KG1 (cell line): ENCODE results near the gene APOA1.
A peak's percentile ranks its signal among the peaks of the same experiment; 100 is the strongest.
"Not testable (repeated sequence)": the region's sequence is repeated elsewhere in the genome, so short reads cannot be mapped to it uniquely, and the experiment has no call there.

ENCODE experiments used
- DNase-seq: peaks from one replicate; lab custom pipeline; 2025; lab: John Stamatoyannopoulos, UW

Gene APOA1

DNA sequence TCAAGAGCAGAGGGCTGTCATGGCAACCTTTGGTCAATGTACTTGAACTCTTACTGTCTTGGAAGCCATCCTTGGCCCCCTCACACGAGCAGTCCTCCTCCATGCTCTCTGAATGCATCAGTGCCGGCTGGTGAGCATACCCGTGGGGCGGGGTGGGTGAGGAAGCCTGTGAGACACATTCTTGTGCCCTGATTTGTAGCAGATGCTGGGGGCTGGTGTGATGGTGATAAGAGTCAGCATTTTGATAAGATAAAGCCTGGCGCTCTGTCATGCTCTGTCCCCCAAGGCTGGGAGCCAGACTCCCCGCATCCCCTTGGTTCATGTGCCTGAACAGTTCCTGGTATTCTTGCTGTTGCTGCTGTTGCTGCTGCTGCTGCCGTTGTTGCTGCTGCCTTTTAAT lies 20.5 kb upstream of the APOA1 start:
- DNase-seq = no peak

DNA sequence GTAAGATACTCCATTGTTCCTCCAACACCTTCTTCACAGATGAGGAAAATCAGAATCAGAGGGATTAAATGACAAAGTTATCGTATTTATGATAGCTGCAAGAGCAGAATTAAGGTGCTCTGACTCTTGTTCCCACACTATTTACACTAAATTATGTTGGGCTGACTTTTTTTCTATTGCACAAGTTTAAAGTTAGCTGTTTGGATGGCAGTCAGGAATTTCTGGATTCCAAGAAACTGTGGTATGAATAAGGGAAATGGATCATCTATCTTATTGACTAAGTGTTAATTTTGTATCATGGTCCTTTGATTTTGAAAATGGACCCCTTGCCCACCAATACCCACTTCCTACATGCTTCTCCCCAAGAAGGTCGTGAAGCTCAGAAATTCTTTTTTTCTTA lies 19.9 kb upstream of the APOA1 start:
- no peak for DNase-seq

DNA sequence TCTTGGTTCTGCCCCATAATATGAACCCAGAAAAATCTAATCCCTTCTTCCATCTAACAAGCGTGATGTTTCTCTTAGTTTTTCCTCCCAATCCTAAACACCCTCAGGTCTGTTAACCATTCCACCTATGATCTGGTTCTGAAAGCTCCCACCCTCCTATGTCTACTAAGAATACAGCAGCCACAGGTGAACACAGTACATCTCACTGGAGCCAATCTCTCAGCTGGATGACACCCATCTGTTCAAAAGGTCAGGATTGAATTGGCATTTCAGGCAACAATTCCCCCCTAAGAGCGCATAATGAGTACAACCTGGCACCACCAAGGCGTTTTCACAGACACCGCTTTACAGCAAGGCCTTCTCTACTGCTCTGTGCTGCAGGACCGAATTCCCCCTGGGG lies 19.0 kb upstream of the APOA1 start:
- no peak for DNase-seq

DNA sequence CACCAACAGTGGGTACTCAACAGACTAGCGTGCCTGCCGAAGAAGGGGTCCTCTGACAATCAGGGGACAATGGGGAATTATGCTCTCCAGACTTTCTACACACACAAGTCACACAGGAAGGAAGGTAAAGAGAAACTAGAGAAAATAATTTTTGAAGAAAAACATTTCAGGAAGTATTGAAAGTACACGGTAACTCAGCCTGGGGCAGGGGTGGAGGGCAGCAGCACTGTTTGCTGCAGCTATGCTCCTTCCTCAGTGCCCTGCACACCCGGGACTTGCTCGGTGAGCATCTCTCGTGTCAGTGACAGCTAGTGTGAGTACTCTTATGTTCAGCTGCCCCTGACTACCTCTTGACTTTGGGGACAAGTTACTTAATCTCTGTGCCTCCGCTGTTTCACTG lies 18.0 kb upstream of the APOA1 start:
- DNase-seq = no peak

DNA sequence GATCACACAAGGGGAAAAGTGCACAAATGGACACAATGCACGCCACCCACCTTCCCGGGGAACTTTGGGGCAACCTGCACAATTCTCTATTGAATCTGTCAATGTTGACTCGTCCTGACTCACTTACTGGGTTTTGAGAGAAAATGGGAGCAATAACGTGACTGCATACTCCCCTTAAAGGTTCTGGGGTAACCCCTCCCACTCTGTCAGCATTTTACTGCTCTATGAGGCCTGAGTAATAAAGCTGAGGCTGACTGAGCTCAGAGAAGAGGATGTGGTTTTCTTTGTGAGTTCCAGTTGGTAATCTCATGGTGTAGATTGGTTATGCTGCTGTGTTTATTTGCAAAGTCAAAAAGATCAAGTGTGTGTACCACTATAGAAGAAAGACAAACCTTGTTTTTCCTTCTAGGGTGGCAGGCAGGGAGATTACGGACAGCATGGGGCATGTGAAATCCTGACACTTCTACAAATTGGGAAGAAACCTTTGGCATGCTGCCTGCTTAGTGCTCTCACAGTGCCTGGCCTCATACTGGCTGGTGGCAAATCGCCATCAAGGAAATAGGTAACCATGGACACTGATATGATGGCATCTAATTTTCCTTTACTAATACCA lies 16.1 kb upstream of the APOA1 start:
- peak; percentile 92 for DNase-seq

DNA sequence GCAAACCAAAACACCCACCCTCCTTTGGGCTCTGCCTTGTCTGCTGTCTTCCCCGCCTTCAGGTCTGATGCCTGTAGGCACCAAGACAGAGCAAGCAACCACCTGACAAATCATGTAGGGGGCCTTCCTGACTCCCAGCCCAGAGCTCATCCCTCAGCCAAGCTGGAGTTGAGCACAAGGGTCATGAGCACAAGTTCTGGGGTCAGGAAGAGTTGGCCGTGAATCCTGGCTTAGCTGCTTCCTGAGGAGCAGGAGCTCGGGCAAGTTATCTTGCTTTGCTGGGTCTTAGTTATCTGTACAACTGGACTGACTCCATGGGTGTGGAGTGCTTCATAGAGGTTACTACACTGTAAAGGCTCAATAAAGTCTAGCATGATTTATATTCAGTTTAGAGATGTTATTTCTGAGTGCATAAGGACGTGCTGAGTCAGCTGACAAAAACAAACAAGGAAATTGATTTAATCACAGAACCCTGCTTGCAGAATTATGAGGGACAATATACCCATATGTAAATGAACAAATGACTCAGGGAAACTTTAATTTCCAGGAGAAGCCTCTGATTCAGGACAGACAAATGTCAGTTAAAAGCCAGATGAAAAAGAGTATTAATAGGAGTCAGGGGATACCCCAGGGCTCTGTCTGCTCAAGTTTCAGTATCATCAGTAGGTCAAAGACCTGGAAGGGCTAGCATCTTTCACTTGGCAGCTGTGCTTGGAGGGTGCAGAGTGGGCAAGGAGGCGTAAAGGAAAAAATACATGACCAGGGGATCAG lies 15.0 kb upstream of the APOA1 start:
- DNase-seq = peak; percentile 24

DNA sequence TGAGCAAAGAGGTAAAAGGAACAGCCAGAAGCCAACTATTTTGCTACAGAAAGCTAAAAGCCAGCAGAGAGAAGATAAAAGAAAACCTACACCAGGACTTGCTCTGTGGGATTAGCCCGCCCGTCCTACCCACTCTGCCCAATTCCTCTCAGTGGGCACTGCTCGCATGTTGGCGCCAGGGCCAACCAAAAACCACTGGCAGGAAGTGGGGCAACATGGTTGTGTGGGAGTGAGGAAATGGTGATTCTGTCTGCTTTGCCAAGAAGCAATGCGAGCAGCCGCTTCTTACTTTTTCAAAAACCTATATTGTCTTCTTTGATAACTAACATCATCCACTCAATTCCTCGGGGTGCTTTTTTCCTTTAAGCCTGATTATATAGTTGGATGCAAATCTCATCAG lies 14.2 kb upstream of the APOA1 start:
- DNase-seq = peak; percentile 86

DNA sequence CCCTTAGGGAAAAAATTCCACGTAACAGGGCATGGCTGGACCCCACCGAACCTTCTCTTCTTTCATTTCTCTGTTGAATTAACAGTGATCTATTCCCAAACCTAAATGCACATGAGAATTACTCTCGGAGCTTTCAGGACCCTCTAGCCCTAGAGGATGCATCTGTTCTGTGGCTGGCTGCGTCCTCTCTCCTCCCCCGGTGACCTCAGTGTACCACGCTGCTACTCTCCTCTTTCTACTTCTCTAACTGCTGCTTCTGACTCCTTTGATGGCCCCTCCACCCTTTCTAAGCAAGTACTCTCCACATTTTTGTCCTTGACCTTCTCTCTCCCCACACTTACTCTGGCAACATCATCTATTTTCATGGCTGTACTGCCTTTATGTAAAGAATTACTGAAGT lies 12.1 kb upstream of the APOA1 start:
- DNase-seq = peak; percentile 8

DNA sequence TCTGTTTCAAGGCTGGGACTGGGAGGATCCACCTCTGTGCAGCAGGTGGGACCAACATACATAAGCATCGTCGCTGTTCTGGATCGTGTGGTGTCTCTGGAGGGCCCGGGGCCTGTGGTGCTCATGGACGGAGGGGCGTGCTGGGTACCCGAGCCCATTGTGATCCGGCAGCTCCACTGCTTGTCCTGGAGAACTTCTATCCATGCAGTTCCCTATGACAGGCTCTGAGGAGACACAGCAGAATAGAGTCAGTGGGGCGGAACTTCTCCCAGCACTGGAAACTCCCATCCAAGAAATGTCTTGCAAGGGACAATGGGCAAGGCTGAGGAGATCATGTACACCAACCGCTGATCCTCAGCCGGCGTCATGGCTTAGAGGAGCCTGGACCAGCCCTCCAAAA lies 11.6 kb upstream of the APOA1 start:
- DNase-seq = no peak

DNA sequence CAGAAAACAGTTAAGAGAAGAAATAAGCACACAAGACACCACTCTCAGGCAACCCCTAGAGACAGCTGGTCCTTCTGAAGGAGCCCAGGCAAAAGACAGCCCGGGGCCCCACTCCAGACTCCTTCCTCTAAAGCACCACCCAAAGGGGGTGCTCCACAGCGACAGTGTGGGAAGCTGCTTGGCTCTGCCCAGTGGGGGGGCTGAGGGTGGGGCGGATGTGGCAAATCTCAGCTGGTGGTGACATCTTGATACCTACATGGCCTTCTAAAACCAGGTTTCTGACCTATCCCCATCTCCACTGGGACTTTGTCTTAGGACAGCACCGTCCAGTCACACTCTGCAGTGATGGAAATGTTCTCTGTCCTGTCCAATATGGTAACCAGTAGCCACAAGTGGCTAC lies 10.2 kb upstream of the APOA1 start:
- DNase-seq = no peak

DNA sequence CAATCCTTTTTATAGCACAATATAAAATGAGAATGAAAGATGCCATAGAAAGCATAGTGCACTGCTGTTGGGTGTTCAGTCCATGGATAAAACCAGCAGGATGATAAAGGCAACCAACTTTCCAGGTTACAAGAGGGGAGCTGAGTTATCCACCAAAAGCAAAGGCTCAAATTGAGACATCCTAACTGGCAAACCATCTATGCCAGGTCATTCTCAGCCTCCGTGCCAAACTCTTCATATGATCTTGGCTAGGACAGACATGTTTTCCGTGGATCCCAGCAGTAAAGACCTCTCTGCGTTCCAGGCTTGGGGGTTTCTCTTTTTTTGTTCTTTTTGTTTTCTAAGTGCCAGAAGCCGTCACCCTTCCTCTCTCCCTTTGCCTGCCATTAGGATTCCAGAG lies 7.3 kb upstream of the APOA1 start:
- DNase-seq = no peak

DNA sequence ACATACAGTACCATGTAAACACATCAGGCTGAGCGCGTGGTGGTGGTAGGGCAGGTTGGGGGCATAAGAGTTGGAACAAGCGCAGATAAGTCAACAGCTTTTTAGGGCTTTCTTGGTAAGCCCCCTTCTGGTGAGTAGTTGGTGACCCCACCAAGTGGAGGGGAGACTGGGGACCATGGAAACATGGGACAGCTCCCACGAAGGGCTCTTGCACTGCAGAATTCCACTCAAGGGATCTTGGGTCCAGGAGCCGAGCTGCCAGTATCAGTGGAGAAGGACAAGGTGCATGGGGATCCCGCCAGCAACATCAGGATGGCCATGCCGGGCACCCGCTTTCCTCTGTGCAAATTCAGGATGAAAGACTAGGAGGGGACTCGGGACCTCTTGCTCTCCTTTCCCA lies 6.2 kb upstream of the APOA1 start:
- no peak for DNase-seq

DNA sequence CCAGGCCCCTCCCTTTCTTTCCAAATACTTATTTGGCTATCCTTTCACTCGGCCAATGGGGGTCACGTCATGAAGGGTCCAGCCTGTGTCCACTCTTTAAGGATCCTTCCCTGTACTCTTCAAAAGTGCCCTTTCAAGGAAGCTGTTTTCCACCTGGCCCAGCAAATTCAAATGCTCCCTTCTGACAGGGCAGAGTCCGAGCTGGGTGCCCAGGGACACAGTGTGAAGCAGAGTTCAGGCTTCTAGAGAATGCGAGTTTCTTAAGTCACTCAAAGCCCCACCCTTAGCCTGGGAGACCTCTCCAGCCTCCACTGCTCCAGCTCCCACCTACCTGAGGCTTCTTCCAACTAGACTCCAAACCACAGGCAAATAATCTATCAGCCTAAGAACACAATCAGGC lies 5.5 kb upstream of the APOA1 start:
- no peak for DNase-seq

DNA sequence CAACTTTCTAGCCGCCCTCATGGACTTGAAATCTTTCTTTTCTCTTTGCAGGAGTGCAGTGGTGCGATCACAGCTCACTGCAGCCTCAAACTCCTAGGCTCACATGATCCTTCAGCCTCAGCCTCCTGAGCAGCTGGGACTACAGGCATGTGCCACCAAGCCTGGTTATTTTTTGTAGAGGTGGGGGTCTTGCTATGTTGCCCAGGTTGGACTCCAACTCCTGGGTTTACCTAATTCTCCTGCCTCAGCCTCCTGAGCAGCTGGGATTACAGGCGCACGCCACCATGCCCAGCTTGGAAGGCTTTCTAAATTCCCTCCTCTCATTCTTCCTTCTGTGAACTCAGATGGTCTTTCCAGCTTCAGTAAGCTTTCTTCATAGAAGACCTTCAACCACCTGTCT lies 4.7 kb upstream of the APOA1 start:
- no peak for DNase-seq

DNA sequence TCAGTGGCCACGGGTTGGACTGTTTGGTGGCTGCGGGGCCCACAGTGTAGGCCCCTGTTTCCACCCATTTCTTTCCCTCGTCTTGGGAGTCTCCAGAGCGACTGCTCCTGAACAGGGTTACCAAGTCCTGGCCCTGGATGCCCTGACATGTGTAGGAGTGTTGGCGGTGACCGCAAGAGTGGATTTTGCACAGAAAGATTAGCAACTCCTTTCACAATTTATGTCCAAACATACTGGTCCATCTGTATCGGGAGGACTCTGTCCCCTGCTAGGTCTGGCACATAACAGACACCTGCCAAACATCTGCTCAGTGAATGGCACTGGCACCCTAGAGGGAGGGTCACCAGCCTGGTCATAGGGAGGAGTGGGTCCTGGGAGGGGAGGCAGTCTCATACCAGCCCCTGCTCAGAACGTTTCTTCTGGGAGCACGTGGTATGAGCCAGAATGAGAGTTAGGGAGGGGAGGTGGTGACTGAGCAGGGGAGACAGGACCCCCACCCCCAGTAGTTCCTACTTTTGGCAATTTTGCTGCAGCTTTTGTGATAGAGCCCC lies 3.4 kb upstream of the APOA1 start:
- no peak for DNase-seq

DNA sequence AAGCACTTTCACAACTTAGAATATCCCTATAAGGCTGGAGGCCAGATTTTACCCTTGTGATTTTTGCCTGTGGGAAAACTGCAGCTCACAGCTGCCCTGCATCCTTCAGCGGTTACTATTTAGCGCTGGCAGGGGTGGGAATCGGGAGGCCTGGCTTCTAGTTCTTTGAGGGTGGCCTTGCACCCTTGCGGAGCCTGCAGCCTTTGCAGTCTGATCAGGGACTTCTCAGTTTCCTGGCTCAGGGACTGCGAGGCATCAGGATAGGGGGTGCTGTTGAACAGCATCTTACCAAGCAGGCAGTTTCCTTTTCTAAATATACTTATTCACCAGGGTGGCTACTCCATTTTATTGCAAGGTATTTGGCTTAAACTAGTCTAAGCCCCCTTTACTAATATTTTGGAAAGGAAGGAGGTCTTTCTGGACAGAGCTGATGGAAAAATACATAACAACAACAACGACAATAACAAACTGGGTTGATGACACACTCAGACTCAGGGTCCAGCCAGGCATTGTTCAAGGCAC lies 2.9 kb upstream of the APOA1 start:
- DNase-seq = no peak

DNA sequence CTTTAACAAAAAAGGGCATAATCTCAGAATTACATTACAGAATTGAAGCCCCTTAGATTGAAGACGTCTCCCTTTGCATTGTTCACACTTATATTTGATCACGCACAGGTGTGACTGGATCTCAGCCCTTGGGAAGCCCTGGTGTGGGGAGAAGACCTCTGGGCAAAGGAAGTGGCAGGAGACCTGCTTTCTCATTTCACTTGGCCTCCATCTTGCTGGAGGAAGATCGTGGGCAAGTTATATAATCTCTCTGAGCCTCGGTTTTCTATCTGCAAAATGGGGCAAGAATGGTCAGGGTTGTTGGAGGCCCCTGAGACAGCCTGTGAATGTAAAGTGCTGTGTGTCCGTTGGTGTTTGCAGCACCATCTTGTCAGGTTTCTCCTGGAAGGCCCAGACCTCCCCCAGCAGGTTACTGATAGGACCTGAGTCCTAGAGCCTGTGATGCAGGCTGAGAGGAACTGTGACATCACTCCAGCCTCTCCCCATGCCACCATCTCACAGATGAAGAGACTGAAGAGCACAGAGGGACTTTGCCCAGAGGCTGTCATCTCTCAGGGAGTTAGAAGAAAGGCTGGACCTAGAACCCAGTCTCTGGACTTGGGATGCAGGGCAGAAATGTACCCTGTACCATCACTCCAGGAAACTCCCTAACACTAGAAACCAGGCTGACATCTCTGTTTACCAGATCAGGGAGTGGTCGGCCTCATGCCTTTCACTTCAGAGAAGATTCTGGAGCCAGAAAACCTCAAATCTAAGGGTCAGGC lies 1.1 kb upstream of the APOA1 start:
- DNase-seq = no peak

DNA sequence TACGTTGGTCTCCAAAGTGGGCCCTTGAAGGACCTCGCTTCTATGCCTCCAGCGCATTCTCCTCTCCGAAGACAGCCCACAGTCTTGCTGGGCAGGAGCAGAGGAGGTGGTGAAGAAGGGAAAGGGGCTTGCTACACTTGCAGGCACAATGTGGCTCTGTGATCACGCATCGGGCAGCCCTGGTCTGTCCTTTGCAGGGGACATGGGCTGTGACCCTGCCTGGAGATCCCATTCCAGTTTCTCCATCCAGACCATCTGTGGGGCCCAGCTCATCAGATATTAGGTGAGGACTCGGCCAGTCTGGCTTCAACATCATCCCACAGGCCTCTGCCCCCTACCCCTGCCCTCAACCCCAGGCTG lies 810 bp downstream of the APOA1 start:
- DNase-seq = no peak

DNA sequence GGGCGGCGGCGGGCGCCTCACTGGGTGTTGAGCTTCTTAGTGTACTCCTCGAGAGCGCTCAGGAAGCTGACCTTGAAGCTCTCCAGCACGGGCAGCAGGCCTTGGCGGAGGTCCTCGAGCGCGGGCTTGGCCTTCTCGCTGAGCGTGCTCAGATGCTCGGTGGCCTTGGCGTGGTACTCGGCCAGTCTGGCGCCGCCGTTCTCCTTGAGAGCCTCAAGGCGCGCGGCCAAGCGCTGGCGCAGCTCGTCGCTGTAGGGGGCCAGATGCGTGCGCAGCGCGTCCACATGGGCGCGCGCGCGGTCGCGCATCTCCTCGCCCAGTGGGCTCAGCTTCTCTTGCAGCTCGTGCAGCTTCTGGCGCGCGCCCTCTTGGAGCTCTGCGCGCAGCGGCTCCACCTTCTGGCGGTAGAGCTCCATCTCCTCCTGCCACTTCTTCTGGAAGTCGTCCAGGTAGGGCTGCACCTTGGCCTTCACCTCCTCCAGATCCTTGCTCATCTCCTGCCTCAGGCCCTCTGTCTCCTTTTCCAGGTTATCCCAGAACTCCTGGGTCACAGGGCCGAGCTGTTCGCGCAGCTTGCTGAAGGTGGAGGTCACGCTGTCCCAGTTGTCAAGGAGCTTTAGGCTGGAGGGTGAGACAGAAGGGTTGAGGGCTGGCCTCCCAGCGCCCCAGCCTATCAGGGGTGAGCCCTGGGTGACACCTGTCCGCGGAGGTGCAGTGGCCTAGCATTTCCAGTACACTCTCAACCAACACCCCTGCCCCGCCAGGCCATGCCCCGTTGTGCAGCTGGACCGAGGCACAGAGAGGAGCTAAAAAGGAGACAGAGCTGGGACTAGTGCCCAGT lies 1.4 kb downstream of the APOA1 start:
- DNase-seq = peak; percentile 80

DNA sequence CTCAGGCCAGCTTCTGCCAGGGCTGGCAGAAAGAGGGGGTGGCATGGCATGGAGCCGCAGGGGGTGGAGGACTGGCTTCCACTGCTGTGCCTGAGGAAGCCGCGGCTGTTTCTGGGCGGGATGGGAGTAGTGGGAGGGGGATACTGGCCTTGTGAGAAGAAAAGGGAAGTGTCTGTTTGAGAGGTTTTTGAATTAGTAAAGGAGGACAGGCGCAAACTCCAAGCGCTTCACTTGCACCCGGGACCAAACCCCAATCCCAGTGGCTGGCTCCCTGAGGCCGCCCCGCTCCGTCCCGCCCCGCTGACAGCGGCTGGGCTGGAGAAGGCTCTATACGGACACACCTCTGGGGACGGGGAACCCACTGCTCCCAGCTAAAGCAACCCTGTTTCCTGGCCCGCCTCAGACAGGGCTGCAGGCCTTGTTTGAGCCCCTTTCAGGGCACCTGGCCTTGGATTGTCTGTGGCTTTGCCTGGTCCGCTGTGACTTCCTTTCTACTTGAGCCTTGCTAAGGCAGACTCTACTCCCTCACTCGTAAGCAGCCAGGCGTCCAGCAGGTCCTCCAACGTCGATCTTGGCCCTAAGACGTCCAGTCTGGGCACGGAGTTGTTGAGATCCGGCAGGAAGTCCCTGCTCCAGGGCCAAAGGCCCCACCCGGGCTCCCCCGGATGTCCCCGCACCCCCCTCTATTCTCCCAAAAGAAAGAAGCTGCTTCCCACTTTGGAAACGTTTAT lies 2.2 kb downstream of the APOA1 start:
- peak; percentile 76 for DNase-seq

DNA sequence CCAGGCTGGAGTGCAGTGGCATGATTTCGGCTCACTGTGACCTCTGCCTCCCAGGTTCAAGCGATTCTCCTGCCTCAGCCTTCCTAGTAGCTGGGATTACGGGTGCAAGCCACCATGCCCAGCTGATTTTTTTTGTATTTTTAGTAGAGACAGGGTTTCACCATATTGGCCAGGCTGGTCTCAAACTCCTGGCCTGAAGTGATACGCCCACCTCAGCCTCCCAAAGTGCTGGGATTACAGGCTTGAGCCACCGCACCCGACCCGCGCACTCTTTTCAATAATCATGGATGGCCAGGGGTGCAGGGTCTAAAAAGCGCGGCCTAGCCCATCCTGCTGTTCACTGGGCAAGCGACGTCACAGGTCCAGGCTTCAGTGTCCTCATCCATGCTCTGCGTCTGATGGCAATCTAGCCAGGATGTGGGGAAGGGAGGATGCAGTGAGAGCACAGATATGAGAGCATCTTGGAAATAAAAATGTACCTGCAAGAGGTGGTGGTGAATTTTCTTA lies 2.8 kb downstream of the APOA1 start:
- not testable (repeated sequence) for DNase-seq
